Caco-2 (cell line): ENCODE results near the gene ATP9B. TPM values are rescaled to one million over a fixed set of nuclear protein-coding genes. Genes with fewer than 3 reads are reported as not detected.

Experiments
- BruUV-seq: library from RNA; stranded (reverse); fragments of 400-500 nt; replicated peaks from 2 replicates; lab custom pipeline; 2021; lab: Mats Ljungman, UMichigan
- CTCF ChIA-PET: fragments of 300-600 bp; sonication (Branson Sonifier 250); formaldehyde crosslinking; loops from one replicate; lab custom pipeline; 2022; ENCODE audit warnings: antibody characterized with exemption; lab: Charles Lee
- POLR2A ChIA-PET: fragments of 300-600 bp; sonication (Branson Sonifier 250); formaldehyde crosslinking; loops from one replicate; lab custom pipeline; 2022; ENCODE audit warnings: antibody characterized with exemption; lab: Charles Lee
- DNase-seq, 2 experiments: peaks; one replicate each; pipeline versions ENCODE4 v3.0.0 to v3.0.0-alpha.2; 2020 to 2022
- H3K27me3 ChIP-seq: replicated peaks from 2 replicates; pipeline ENCODE4 v1.6.0; 2011; ENCODE audit warnings: low read length; ENCODE audit not compliant: control insufficient read depth, insufficient read depth
- H3K36me3 ChIP-seq: 2 replicates; pipeline ENCODE4 v1.5.1; 2011; ENCODE audit warnings: low read length; ENCODE audit not compliant: control insufficient read depth, insufficient read depth
- H3K4me1 ChIP-seq: fragments of 250-450 bp; sonication (Bioruptor Pico); 2 replicates; pipeline ENCODE4 v1.5.1; 2020; ENCODE audit warnings: mild to moderate bottlenecking
- H3K4me3 ChIP-seq: 2 replicates; pipeline ENCODE4 v1.5.1; 2011; ENCODE audit warnings: low read depth, mild to moderate bottlenecking, control low read depth, low read length
- H3K9me3 ChIP-seq: fragments of 250-450 bp; sonication (Bioruptor Pico); 2 replicates; pipeline ENCODE4 v1.5.1; 2020; ENCODE audit warnings: mild to moderate bottlenecking, moderate library complexity
- H3K27ac Mint-ChIP-seq: one replicate; pipeline ENCODE4 v1.8.0; 2022; ENCODE audit warnings: mixed read lengths; ENCODE audit not compliant: unreplicated experiment
- H3K27me3 Mint-ChIP-seq: one replicate; pipeline ENCODE4 v1.8.0; 2022; ENCODE audit warnings: mixed read lengths; ENCODE audit not compliant: insufficient read depth, unreplicated experiment
- H3K36me3 Mint-ChIP-seq: one replicate; pipeline ENCODE4 v1.8.0; 2022; ENCODE audit warnings: mild to moderate bottlenecking, mixed read lengths; ENCODE audit not compliant: insufficient read depth, unreplicated experiment
- H3K4me1 Mint-ChIP-seq: one replicate; pipeline ENCODE4 v1.8.0; 2022; ENCODE audit warnings: low read depth, mixed read lengths; ENCODE audit not compliant: unreplicated experiment
- H3K4me3 Mint-ChIP-seq: one replicate; pipeline ENCODE4 v1.8.0; 2022; ENCODE audit warnings: mild to moderate bottlenecking, moderate library complexity, mixed read lengths; ENCODE audit not compliant: unreplicated experiment
- H3K9me3 Mint-ChIP-seq: one replicate; pipeline ENCODE4 v1.8.0; 2022; ENCODE audit warnings: mixed read lengths; ENCODE audit not compliant: unreplicated experiment
- CTCF ChIP-seq, 2 experiments: fragments of 200-600 bp in 1 of 2; IDR thresholded peaks; 1 replicate in 1 of 2; 2 replicates in 1 of 2; pipeline versions ENCODE4 v1.5.1 to v1.8.0; 2011 to 2022; ENCODE audit warnings: antibody characterized with exemption in 1 of 2, control low read depth in 1 of 2, inconsistent platforms in 1 of 2, low read depth in 1 of 2, low read length in 1 of 2, mild to moderate bottlenecking in 1 of 2, moderate library complexity in 1 of 2; ENCODE audit not compliant: insufficient read depth in 1 of 2, severe bottlenecking in 1 of 2, unreplicated experiment in 1 of 2
- intact Hi-C: fragments of 100-400 bp; cut with micrococcal nuclease; formaldehyde crosslinking; loops from one replicate; pipeline ENCODE4 v1.10.0; 2022; ENCODE audit not compliant: unreplicated experiment
- total RNA-seq: library from RNA; stranded (reverse); gene quantifications from 2 replicates; pipeline ENCODE4 v1.2.3, GENCODE V29; 2022

The ATP9B gene
- total RNA-seq, 1 experiment from 2014 or later, result 15.8 TPM

- H3K27me3 ChIP-seq, result no peaks in the 10 kb centered on the region
- H3K4me3 ChIP-seq, result no peak overlapping the region
- H3K4me1 ChIP-seq, result no peaks in the 10 kb centered on the region
- no peaks in the 10 kb centered on the region for H3K9me3 Mint-ChIP-seq
- H3K36me3 ChIP-seq, result no peaks in the 10 kb centered on the region
- no peaks in the 10 kb centered on the region for H3K27me3 Mint-ChIP-seq
- ChIA-PET POLR2A (no interaction called here), CTCF (no interaction called here)
- no peaks in the 10 kb centered on the region for H3K4me1 Mint-ChIP-seq
- H3K4me3 Mint-ChIP-seq, result no peak overlapping the region
- intact Hi-C loops, result no loop called here
- no TSS peak for BruUV-seq
- H3K9me3 ChIP-seq, result no peaks in the 10 kb centered on the region
- DNase-seq, result no peak
- no peak overlapping the region for H3K27ac Mint-ChIP-seq
- TF ChIP-seq CTCF (IDR thresholded peaks at IDR 0.05; ENCODE audit: insufficient read depth in 1 of 2, low read depth in 1 of 2, low read length in 1 of 2, severe bottlenecking in 1 of 2, unreplicated experiment in 1 of 2), result no peak
- H3K36me3 Mint-ChIP-seq, result no peaks in the 10 kb centered on the region
Measured at GRCh38 chr18:79355433-79356335, 286.5 kb downstream of the ATP9B start.

GRCh38 chr18:79356435-79356834 is 287.2 kb downstream of the ATP9B start:
- Mint-ChIP-seq H3K9me3 (no peaks in the 10 kb centered on the region), H3K36me3 (no peaks in the 10 kb centered on the region), H3K4me3 (no peak overlapping the region), H3K27me3 (no peaks in the 10 kb centered on the region), H3K27ac (no peak overlapping the region), H3K4me1 (no peaks in the 10 kb centered on the region)
- CTCF ChIA-PET, result no interaction called here
- DNase-seq, result no peak
- H3K27me3 ChIP-seq, result no peaks in the 10 kb centered on the region
- H3K4me1 ChIP-seq, result no peaks in the 10 kb centered on the region
- POLR2A ChIA-PET, result no interaction called here
- no peaks in the 10 kb centered on the region for H3K9me3 ChIP-seq
- intact Hi-C loops, result no loop called here
- no peak overlapping the region for H3K4me3 ChIP-seq
- no peaks in the 10 kb centered on the region for H3K36me3 ChIP-seq
- no TSS peak for BruUV-seq
- TF ChIP-seq CTCF (IDR thresholded peaks at IDR 0.05; ENCODE audit: insufficient read depth in 1 of 2, low read depth in 1 of 2, low read length in 1 of 2, severe bottlenecking in 1 of 2, unreplicated experiment in 1 of 2), result no peak

GRCh38 chr18:79360933-79361332 is 291.7 kb downstream of the ATP9B start:
- Histone ChIP-seq H3K9me3 (no peaks in the 10 kb centered on the region), H3K36me3 (no peaks in the 10 kb centered on the region; the same call in 1 of the 2 replicates), H3K4me1 (no peaks in the 10 kb centered on the region), H3K27me3 (no peaks in the 10 kb centered on the region), H3K4me3 (no peak overlapping the region)
- H3K4me3 Mint-ChIP-seq, result no peak overlapping the region
- H3K27ac Mint-ChIP-seq, result no peak overlapping the region
- intact Hi-C loops, result no loop called here
- ChIA-PET CTCF (no interaction called here), POLR2A (no interaction called here)
- DNase-seq, result no peak
- no peaks in the 10 kb centered on the region for H3K9me3 Mint-ChIP-seq
- no peak for TF ChIP-seq CTCF (IDR thresholded peaks at IDR 0.05; ENCODE audit: insufficient read depth in 1 of 2, low read depth in 1 of 2, low read length in 1 of 2, severe bottlenecking in 1 of 2, unreplicated experiment in 1 of 2)
- H3K4me1 Mint-ChIP-seq, result no peaks in the 10 kb centered on the region
- BruUV-seq, result no TSS peak
- H3K36me3 Mint-ChIP-seq, result peaks cover 6% of the 10 kb centered on the region
- H3K27me3 Mint-ChIP-seq, result no peaks in the 10 kb centered on the region
